Lower lobe of right lung (tissue), 2 donors: ENCODE data around the gene OR6Y1. TPM values are rescaled to one million over a fixed set of nuclear protein-coding genes. Genes with fewer than 3 reads are reported as not detected.

ENCODE experiments used
- ATAC-seq, 2 donors: fragments of 200-7000 bp; cut with Tn5 transposase; one replicate each; pipeline ENCODE4 v1.9.1; 2020 to 2022; ENCODE audit warnings: mild to moderate bottlenecking in 2 of 2, moderate library complexity in 2 of 2
- DNase-seq: peaks from one replicate; pipeline ENCODE4 v3.0.0-alpha.2; 2020
- H3K27ac ChIP-seq: fragments of 200-600 bp; one replicate; pipeline ENCODE4 v1.8.0; 2022
- H3K27me3 ChIP-seq: fragments of 200-600 bp; one replicate; pipeline ENCODE4 v1.8.0; 2022; ENCODE audit warnings: low read depth
- H3K36me3 ChIP-seq: fragments of 200-600 bp; one replicate; pipeline ENCODE4 v1.8.0; 2022; ENCODE audit warnings: mild to moderate bottlenecking
- H3K4me1 ChIP-seq: fragments of 200-600 bp; one replicate; pipeline ENCODE4 v1.8.0; 2022
- H3K4me3 ChIP-seq: fragments of 200-600 bp; one replicate; pipeline ENCODE4 v1.8.0; 2022; ENCODE audit warnings: mild to moderate bottlenecking
- H3K9me3 ChIP-seq: fragments of 200-600 bp; one replicate; pipeline ENCODE4 v1.8.0; 2022
- CTCF ChIP-seq: fragments of 200-600 bp; IDR thresholded peaks from one replicate; pipeline ENCODE4 v1.8.0; 2022; ENCODE audit warnings: antibody characterized with exemption, mild to moderate bottlenecking
- intact Hi-C: fragments of 100-400 bp; cut with DNase I; formaldehyde crosslinking; loops from one replicate; pipeline ENCODE4 v1.11.0; 2022
- total RNA-seq: library from RNA; stranded (reverse); fragmentation: NEBNext Ultra II Directional; extraction: Animal tissue kit (Norgen Biotek cat#: 25700); gene quantifications from one replicate; pipeline ENCODE4 v1.2.1, GENCODE V29; 2021
- donor health status: DM: no; HTN: yes; CAD: no; lungs with severe emphysema.

The OR6Y1 gene
- total RNA-seq, 1 donor from 2014 or later: not detected

GRCh38 chr1:158552296-158552695, 1.9 kb downstream of the OR6Y1 start:
- no peaks in the 10 kb centered on the region for H3K27me3 ChIP-seq
- no peak for DNase-seq
- TF ChIP-seq CTCF: no peak
- no peak for ATAC-seq
- H3K9me3 ChIP-seq: no peaks in the 10 kb centered on the region
- H3K36me3 ChIP-seq: no peaks in the 10 kb centered on the region
- no peak overlapping the region for H3K4me3 ChIP-seq
- H3K4me1 ChIP-seq: no peaks in the 10 kb centered on the region
- intact Hi-C loops: no loop called here
- no peak overlapping the region for H3K27ac ChIP-seq

- no peaks in the 10 kb centered on the region for H3K36me3 ChIP-seq
- H3K4me3 ChIP-seq: no peak overlapping the region
- H3K27ac ChIP-seq: no peak overlapping the region
- H3K9me3 ChIP-seq: no peaks in the 10 kb centered on the region
- H3K27me3 ChIP-seq: no peaks in the 10 kb centered on the region
- DNase-seq: no peak
- intact Hi-C loops: no loop called here
- TF ChIP-seq CTCF: no peak
- no peaks in the 10 kb centered on the region for H3K4me1 ChIP-seq
- ATAC-seq: no peak
Observed at GRCh38 chr1:158547533-158547932, 6.7 kb downstream of the OR6Y1 start.

GRCh38 chr1:158537609-158538008, 16.6 kb downstream of the OR6Y1 start:
- Histone ChIP-seq H3K27me3 (no peaks in the 10 kb centered on the region), H3K27ac (no peak overlapping the region), H3K4me1 (no peaks in the 10 kb centered on the region), H3K4me3 (no peak overlapping the region), H3K9me3 (no peaks in the 10 kb centered on the region), H3K36me3 (no peaks in the 10 kb centered on the region)
- no peak for ATAC-seq
- TF ChIP-seq CTCF: no peak
- no peak for DNase-seq
- intact Hi-C loops: no loop called here

- ATAC-seq (no peak), DNase-seq (no peak)
- Histone ChIP-seq H3K36me3 (no peaks in the 10 kb centered on the region), H3K9me3 (no peaks in the 10 kb centered on the region), H3K4me3 (no peak overlapping the region), H3K27ac (no peak overlapping the region), H3K4me1 (no peaks in the 10 kb centered on the region), H3K27me3 (no peaks in the 10 kb centered on the region)
- intact Hi-C loops: no loop called here
- no peak for TF ChIP-seq CTCF
Observed at GRCh38 chr1:158534496-158534895, 19.7 kb downstream of the OR6Y1 start.

GRCh38 chr1:158527190-158527815, 26.9 kb downstream of the OR6Y1 start:
- DNase-seq: no peak
- peak in 1 of 2 donors; percentile 52 for ATAC-seq
- no peaks in the 10 kb centered on the region for H3K9me3 ChIP-seq
- H3K4me1 ChIP-seq: no peaks in the 10 kb centered on the region
- intact Hi-C loops: no loop called here
- no peak overlapping the region for H3K4me3 ChIP-seq
- TF ChIP-seq CTCF: peak; percentile 64
- H3K27me3 ChIP-seq: no peaks in the 10 kb centered on the region
- no peaks in the 10 kb centered on the region for H3K36me3 ChIP-seq
- no peak overlapping the region for H3K27ac ChIP-seq
